Amygdala (tissue), 56 donors: ENCODE data around the gene DDAH2.

Experiments
- DNase-seq, 56 donors: peaks; one replicate each; lab custom pipeline; 2025; lab: John Stamatoyannopoulos, UW

Gene DDAH2

GRCh38 chr6:31692886-31693285 lies 36.2 kb downstream of the DDAH2 start:
- DNase-seq: no peak

- no peak for DNase-seq
These were observed 36.7 kb downstream of the DDAH2 start for GRCh38 chr6:31692353-31692752.

GRCh38 chr6:31691564-31692108 lies 37.5 kb downstream of the DDAH2 start:
- DNase-seq: no peak

GRCh38 chr6:31691078-31691463 lies 38.0 kb downstream of the DDAH2 start:
- no peak for DNase-seq

GRCh38 chr6:31690231-31691077 lies 38.6 kb downstream of the DDAH2 start:
- DNase-seq: no peak

GRCh38 chr6:31689249-31690110 lies 39.6 kb downstream of the DDAH2 start:
- no peak for DNase-seq

GRCh38 chr6:31687860-31688693 lies 41.0 kb downstream of the DDAH2 start:
- no peak for DNase-seq

- no peak for DNase-seq
These were observed 41.8 kb downstream of the DDAH2 start for GRCh38 chr6:31687321-31687720.

GRCh38 chr6:31686483-31686882 lies 42.6 kb downstream of the DDAH2 start:
- DNase-seq: no peak

GRCh38 chr6:31683591-31683990 lies 45.5 kb downstream of the DDAH2 start:
- DNase-seq: no peak

- peak in 20 of 56 donors; percentile 6 to 46 (median 19) for DNase-seq
These were observed 47.9 kb downstream of the DDAH2 start for GRCh38 chr6:31681135-31681671.

GRCh38 chr6:31680226-31681134 lies 48.6 kb downstream of the DDAH2 start, which contains the start of gene LY6G5C:
Gene LY6G5C (minus strand): TSS chr6:31681067. CDS start chr6:31680373, 694 bp downstream.
- peak in 52 of 56 donors; percentile 16 to 87 (median 60) for DNase-seq

- DNase-seq: no peak
These were observed 51.1 kb downstream of the DDAH2 start for GRCh38 chr6:31677955-31678354.
